Endodermal cell (in vitro differentiated cells): ENCODE data around the gene ARID3C. TPM values are rescaled to one million over a fixed set of nuclear protein-coding genes. Genes with fewer than 3 reads are reported as not detected.

ENCODE experiments used
- DNase-seq: peaks from one replicate; pipeline ENCODE4 v3.0.0-alpha.2; 2017
- H3K27ac ChIP-seq: 2 replicates; pipeline ENCODE4 v1.5.1; 2013; ENCODE audit warnings: mild to moderate bottlenecking, low read depth, low read length, moderate library complexity
- H3K27me3 ChIP-seq: 2 replicates; pipeline ENCODE4 v1.6.1; 2013; ENCODE audit warnings: mild to moderate bottlenecking, low read length, moderate library complexity; ENCODE audit not compliant: insufficient read depth, control insufficient read depth, poor library complexity, severe bottlenecking
- H3K36me3 ChIP-seq: 2 replicates; pipeline ENCODE4 v1.7.0; 2013; ENCODE audit warnings: mild to moderate bottlenecking, low read length, moderate library complexity; ENCODE audit not compliant: control insufficient read depth, insufficient read depth
- H3K4me1 ChIP-seq: one replicate; pipeline ENCODE4 v1.7.0; 2013; ENCODE audit warnings: low read length; ENCODE audit not compliant: control insufficient read depth, insufficient read depth
- H3K4me3 ChIP-seq: 2 replicates; pipeline ENCODE4 v1.5.1; 2013; ENCODE audit warnings: mild to moderate bottlenecking, low read length, moderate library complexity
- H3K9ac ChIP-seq: 2 replicates; pipeline ENCODE4 v1.6.1; 2013; ENCODE audit warnings: mild to moderate bottlenecking, low read length, moderate library complexity; ENCODE audit not compliant: poor library complexity, severe bottlenecking; ENCODE audit errors: extremely low read depth
- H3K9me3 ChIP-seq: 2 replicates; pipeline ENCODE4 v1.6.1; 2013; ENCODE audit warnings: mild to moderate bottlenecking, low read length, moderate library complexity; ENCODE audit not compliant: control insufficient read depth
- H3K27ac Mint-ChIP-seq: 2 replicates; pipeline ENCODE4 v1.8.0; 2020; ENCODE audit warnings: mixed read lengths
- H3K27me3 Mint-ChIP-seq: 2 replicates; pipeline ENCODE4 v1.8.0; 2021; ENCODE audit warnings: mild to moderate bottlenecking, mixed read lengths; ENCODE audit not compliant: insufficient read depth
- H3K36me3 Mint-ChIP-seq: 2 replicates; pipeline ENCODE4 v1.8.0; 2020; ENCODE audit warnings: low read depth, mixed read lengths
- H3K4me1 Mint-ChIP-seq: 2 replicates; pipeline ENCODE4 v1.8.0; 2020; ENCODE audit warnings: mixed read lengths
- H3K4me3 Mint-ChIP-seq: 2 replicates; pipeline ENCODE4 v1.8.0; 2020; ENCODE audit warnings: mild to moderate bottlenecking, moderate library complexity, mixed read lengths
- H3K9me3 Mint-ChIP-seq: 2 replicates; pipeline ENCODE4 v1.8.0; 2020; ENCODE audit warnings: mild to moderate bottlenecking, mixed read lengths
- WGBS, 2 experiments: methylation state at CpG; one replicate each; pipeline versions ENCODE4 v1.1.5 to v1.1.7; 2013; ENCODE audit warnings: missing lambda C conversion rate in 2 of 2, mixed read lengths in 1 of 2; ENCODE audit not compliant: insufficient coverage in 1 of 2, insufficient read length in 1 of 2; 5-methylcytosine and 5-hydroxymethylcytosine counted together
- total RNA-seq, 2 donors: library from RNA; stranded (reverse); fragmentation: NEBNext Ultra II Directional in 1 of 2; extraction: Animal tissue kit (Norgen Biotek cat#: 25700) in 1 of 2; gene quantifications; 2 replicates in 1 of 2; 3 replicates in 1 of 2; pipeline ENCODE4 v1.2.1, GENCODE V29; 2021
- TF ChIP-seq, protein P1 (sequence below): fragments of 200-600 bp; sonication (generic); conservative IDR thresholded peaks from 2 replicates; pipeline ENCODE4 v1.5.0; 2021; ENCODE audit warnings: antibody characterized with exemption, mild to moderate bottlenecking

Gene ARID3C
- total RNA-seq, 2 donors from 2014 or later, result 0.31 to 0.80 TPM

DNA sequence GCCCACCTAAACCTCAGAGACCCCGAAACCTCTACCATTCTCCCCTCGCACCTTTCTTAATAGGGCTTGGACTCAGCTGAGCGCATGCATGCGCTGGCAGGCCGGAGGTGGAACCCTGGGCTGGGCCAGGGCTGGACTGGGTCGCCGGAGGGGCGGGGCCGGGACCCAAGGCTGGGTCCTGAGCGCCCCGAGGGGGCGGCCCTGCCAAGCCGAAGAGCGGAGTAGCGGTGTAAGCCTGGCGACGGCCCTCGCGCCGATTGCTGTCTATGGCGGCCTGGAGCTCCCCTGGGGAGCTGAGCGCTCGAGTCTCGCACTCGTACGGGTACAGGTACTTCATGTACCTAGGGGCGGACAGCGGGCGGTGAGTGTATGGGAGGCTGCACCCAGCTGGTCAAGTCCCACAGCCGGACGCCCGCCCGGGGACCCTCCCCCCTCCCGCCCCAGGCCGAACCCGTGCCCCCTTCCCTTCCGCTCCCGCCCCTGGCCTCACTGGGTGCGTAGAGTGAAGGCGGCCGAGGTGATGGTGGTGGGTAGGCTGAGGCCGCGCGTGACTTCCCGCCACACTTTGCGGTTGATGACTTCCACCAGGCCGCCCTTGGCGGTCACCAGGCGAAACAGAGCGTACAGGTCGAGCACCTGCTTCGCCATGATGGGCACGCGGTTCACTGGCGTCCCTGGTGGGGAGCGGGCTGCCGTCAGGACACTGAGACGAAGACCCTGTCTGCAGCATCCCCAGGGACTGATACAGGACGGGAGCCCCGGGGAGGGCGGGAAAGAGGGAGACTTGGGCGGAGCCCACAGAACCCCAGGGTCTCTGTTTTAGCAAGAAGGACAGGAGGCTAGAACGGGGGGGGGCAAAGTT, 5.3 kb downstream of the ARID3C start:
- Histone ChIP-seq H3K27me3 (peaks cover 45% of the 10 kb centered on the region), H3K36me3 (no peaks in the 10 kb centered on the region)
- 90 to 93% methylated on average over 33 to 63 of the region's 63 CpGs for WGBS, 2 experiments

DNA sequence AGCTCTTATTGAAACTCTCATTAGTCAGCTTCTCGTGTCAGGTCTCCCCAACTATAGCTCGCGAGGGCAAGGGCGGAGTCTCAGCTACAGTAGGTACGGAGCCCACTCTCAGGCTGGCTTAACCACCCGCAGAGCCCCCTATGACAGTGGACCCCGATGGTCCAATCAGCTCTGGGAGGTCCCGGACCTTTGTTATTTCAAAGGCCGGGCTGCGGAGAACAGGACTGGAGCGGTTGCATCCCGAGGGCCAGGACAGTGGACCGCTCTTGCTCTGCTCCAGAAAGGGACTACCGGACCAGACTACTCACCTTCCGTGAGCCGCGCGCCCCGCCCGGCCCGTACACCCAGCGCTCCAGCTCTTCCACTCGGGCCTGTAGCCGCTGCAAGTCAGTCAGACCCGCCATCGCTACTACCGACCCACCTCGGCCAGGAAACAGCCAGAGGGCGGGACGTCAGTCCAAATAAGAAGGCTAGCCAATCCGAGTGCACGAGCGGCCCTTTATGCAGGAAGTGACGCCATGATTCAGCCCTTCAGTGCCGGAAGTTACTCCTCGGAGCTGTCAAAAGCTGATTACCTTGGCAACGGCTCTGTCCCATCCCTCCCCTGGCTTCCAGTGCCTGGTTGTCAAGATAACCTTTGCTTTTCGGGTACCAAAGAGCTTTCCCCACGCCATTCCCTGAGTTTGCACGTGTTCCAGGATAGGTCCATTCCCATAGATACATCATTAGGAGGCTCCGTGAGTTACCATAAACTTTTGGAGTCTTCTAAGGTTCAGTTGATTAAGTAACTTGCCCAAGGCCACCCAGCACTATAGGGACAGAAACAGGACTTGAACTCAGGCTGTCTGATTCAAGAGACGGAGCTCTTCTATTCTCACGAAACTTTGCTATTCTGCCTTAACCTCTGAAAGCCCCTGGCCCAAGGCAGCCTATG, 8.5 kb downstream of the ARID3C start, which contains the start of gene DCTN3:
TSS of gene DCTN3 (minus strand) at position 435 of the 934 bp plus-strand sequence. CDS start at position 404, 31 bp downstream.
- H3K4me3 Mint-ChIP-seq, result peak within 1 kb of the TSS; percentile 81
- DNase-seq, result peak; percentile 97
- peak within 1 kb of the TSS; percentile 84 for H3K27ac Mint-ChIP-seq
- Histone ChIP-seq H3K9me3 (no peaks in the 10 kb centered on the region), H3K27me3 (peaks cover 12% of the 10 kb centered on the region), H3K4me1 (peaks cover 12% of the 10 kb centered on the region), H3K27ac (no peak within 1 kb of the TSS), H3K4me3 (peak within 1 kb of the TSS; percentile 85), H3K9ac (peak within 1 kb of the TSS; percentile 39), H3K36me3 (peaks cover 25% of the 10 kb centered on the region)
- peaks cover 9% of the 10 kb centered on the region for H3K4me1 Mint-ChIP-seq
- 3 to 6% methylated on average over 39 to 43 of the region's 43 CpGs for WGBS, 2 experiments
- H3K27me3 Mint-ChIP-seq, result peaks cover 46% of the 10 kb centered on the region
- no peaks in the 10 kb centered on the region for H3K9me3 Mint-ChIP-seq
- peaks cover 16% of the 10 kb centered on the region for H3K36me3 Mint-ChIP-seq
- TF ChIP-seq, protein P1, sequence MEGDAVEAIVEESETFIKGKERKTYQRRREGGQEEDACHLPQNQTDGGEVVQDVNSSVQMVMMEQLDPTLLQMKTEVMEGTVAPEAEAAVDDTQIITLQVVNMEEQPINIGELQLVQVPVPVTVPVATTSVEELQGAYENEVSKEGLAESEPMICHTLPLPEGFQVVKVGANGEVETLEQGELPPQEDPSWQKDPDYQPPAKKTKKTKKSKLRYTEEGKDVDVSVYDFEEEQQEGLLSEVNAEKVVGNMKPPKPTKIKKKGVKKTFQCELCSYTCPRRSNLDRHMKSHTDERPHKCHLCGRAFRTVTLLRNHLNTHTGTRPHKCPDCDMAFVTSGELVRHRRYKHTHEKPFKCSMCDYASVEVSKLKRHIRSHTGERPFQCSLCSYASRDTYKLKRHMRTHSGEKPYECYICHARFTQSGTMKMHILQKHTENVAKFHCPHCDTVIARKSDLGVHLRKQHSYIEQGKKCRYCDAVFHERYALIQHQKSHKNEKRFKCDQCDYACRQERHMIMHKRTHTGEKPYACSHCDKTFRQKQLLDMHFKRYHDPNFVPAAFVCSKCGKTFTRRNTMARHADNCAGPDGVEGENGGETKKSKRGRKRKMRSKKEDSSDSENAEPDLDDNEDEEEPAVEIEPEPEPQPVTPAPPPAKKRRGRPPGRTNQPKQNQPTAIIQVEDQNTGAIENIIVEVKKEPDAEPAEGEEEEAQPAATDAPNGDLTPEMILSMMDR, result no peak

More for the DNA sequence above, 5.3 kb downstream of the ARID3C start:
- Mint-ChIP-seq H3K36me3 (no peaks in the 10 kb centered on the region), H3K9me3 (no peaks in the 10 kb centered on the region), H3K4me3 (peak overlapping the region; percentile 42), H3K27me3 (peaks cover 78% of the 10 kb centered on the region), H3K27ac (no peak overlapping the region), H3K4me1 (peaks cover 20% of the 10 kb centered on the region)
- no peak overlapping the region for H3K4me3 ChIP-seq
- H3K4me1 ChIP-seq, result peaks cover 12% of the 10 kb centered on the region
- TF ChIP-seq, protein P1, result no peak
- H3K9me3 ChIP-seq, result no peaks in the 10 kb centered on the region
- no peak overlapping the region for H3K9ac ChIP-seq
- DNase-seq, result no peak
- no peak overlapping the region for H3K27ac ChIP-seq

DNA sequence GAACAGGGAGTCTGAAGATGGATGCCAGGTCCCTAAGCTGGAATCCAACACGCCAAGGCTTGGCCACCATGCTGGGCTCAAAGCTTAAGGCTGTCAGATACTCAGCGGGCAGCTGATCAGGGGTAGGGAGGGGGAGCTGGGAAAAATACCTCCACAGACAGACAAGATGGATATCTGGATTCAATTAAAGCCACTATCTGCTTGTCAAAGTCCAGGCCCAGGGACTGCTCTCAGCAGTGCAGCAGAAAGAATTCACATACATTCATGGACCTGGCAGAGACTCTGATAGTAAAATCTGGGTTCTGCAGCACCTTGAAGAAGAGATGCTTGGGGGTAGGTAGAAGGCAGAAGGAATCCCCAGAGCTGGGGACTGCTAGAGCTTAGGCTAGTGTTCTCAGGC, 13.7 kb downstream of the ARID3C start:
- Histone ChIP-seq H3K27me3 (no peaks in the 10 kb centered on the region), H3K9ac (no peak overlapping the region), H3K4me3 (no peak overlapping the region), H3K9me3 (no peaks in the 10 kb centered on the region), H3K36me3 (peaks cover 28% of the 10 kb centered on the region), H3K27ac (no peak overlapping the region), H3K4me1 (peaks cover 5% of the 10 kb centered on the region)
- WGBS, 2 experiments, result 76 to 100% methylated on average over 1 to 2 of the region's 2 CpGs
- H3K27me3 Mint-ChIP-seq, result peaks cover 4% of the 10 kb centered on the region
- H3K27ac Mint-ChIP-seq, result no peak overlapping the region
- H3K36me3 Mint-ChIP-seq, result peaks cover 27% of the 10 kb centered on the region
- H3K4me3 Mint-ChIP-seq, result no peak overlapping the region
- TF ChIP-seq, protein P1, result no peak
- no peak for DNase-seq
- H3K9me3 Mint-ChIP-seq, result no peaks in the 10 kb centered on the region
- H3K4me1 Mint-ChIP-seq, result peaks cover 21% of the 10 kb centered on the region
